ENCODE results near the gene RNF224. TPM values are rescaled to one million over a fixed set of nuclear protein-coding genes. Genes with fewer than 3 reads are reported as not detected.
"Not testable (repeated sequence)": the region's sequence is repeated elsewhere in the genome, so short reads cannot be mapped to it uniquely, and the experiment has no call there.

RNF224 gene
- polyA plus RNA-seq, 12 donors, result 0.66 to 2.9 (median 1.3) TPM; not detected in 2

GRCh38 chr9:137237759-137238726 lies 10.7 kb downstream of the RNF224 start:
- no peak for DNase-seq

GRCh38 chr9:137239541-137240200 lies 12.4 kb downstream of the RNF224 start:
- not testable (repeated sequence) for DNase-seq

- DNase-seq, result peak; percentile 75
Measured at GRCh38 chr9:137240318-137240840, 13.1 kb downstream of the RNF224 start.

- DNase-seq, result peak; percentile 100
Measured at GRCh38 chr9:137240841-137241489, 13.7 kb downstream of the RNF224 start, which contains the start of gene TUBB4B. TUBB4B (plus strand) TSS chr9:137241287; CDS start chr9:137241361, 74 bp downstream.

- no peak for DNase-seq
Measured at GRCh38 chr9:137241490-137242268, 14.4 kb downstream of the RNF224 start.

GRCh38 chr9:137242269-137243203 lies 15.2 kb downstream of the RNF224 start:
- no peak for DNase-seq

- DNase-seq, result not testable (repeated sequence)
Measured at GRCh38 chr9:137243266-137243625, 15.9 kb downstream of the RNF224 start.

- DNase-seq, result no peak
Measured at GRCh38 chr9:137243626-137244485, 16.6 kb downstream of the RNF224 start.

GRCh38 chr9:137244486-137245449 lies 17.5 kb downstream of the RNF224 start:
- no peak for DNase-seq

- DNase-seq, result no peak
Measured at GRCh38 chr9:137245450-137246421, 18.4 kb downstream of the RNF224 start.

GRCh38 chr9:137247135-137247915 lies 20.0 kb downstream of the RNF224 start:
- DNase-seq, result no peak

- no peak for DNase-seq
Measured at GRCh38 chr9:137247916-137248175, 20.5 kb downstream of the RNF224 start.

GRCh38 chr9:137250329-137251193 lies 23.3 kb downstream of the RNF224 start:
- no peak for DNase-seq

- DNase-seq, result no peak
Measured at GRCh38 chr9:137251194-137251461, 23.8 kb downstream of the RNF224 start, which contains the start of gene STPG3. STPG3 (plus strand) TSS chr9:137251286; CDS start chr9:137251287, 1 bp downstream.
